ENCODE measurements around the gene LCLAT1.

LCLAT1 gene

DNA sequence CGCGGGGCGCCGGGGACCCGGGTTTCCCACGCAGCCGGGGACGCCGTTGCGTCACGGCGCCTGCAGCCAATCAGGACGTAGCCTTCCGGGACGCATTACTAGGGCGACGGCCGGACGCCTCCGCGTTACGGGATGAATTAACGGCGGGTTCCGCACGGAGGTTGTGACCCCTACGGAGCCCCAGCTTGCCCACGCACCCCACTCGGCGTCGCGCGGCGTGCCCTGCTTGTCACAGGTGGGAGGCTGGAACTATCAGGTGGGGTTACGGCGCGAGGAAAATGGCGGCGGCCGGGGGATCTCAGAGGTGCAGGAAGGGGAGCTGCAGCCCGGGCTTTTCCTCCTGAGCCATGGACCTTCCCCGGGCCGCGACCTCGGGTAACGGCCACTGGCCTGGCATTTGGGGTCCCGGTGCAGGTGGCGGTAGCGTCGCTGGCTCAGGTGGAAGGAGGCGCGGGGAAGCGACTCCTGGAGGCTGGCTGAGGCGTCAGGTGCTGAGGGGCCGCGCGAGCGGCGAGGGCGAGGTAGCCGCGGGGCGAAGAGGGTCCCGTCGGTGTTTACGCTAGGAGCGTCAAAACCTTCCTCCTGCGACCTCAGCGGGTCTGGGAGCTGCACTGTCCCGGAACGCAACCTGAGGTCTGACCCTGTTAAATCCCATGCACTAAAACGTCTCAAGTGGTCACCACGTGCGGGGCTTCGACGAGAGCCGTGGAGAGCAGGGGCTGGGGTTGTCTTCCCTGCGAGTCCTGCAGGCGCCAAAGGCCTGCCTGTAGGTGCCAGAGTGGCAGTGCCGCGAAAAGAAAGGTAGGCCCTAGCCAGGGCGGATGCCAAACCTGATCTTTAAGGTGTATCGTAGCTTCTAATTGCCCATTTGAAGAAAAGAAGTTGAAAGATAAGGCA lies at the start of gene LCLAT1:
Gene LCLAT1, plus strand, starts transcription at position 98 of the 897 bp plus-strand sequence. CDS start 78,345 bp downstream, outside the sequence.
- DNase-seq: peak in 13 of 14 donors; percentile 19 to 78 (median 53)

DNA sequence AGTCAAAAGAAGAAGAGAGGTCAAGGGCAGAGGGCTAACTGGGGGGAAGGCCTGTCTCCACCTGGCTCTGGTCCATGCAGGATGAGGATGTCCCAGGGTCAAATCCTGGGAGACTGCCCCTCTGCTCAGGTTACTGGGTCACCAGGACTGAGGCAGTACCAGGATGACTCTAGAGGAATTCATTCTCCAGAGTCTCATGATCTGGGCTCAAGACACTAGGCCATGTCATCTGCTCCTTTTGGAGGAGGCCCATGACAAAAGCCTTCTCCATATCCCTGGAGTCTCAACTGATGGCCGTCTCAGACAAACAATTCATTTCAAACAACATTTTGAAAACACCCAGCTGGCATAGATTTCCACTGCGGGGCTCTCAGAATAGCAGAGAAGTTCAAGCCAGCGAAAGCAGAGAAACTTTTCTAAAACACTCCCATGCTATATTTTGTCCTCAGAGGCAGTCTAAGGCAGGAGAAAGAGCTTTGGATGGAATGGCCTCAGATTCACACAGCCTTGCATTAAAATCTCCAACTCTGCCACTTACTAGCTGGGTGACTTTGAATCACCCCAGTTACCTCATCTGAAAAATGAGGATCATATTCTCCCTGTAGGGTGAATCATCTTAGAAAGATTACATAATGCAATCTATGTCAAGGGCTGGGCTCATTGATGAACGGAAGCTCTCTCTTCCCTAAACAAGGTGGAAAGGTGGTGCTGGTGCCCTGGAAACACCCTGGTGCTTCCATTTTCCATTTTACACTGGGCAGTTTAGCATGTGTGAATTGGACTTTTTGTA lies 48.8 kb upstream of the LCLAT1 start:
- no peak for DNase-seq

DNA sequence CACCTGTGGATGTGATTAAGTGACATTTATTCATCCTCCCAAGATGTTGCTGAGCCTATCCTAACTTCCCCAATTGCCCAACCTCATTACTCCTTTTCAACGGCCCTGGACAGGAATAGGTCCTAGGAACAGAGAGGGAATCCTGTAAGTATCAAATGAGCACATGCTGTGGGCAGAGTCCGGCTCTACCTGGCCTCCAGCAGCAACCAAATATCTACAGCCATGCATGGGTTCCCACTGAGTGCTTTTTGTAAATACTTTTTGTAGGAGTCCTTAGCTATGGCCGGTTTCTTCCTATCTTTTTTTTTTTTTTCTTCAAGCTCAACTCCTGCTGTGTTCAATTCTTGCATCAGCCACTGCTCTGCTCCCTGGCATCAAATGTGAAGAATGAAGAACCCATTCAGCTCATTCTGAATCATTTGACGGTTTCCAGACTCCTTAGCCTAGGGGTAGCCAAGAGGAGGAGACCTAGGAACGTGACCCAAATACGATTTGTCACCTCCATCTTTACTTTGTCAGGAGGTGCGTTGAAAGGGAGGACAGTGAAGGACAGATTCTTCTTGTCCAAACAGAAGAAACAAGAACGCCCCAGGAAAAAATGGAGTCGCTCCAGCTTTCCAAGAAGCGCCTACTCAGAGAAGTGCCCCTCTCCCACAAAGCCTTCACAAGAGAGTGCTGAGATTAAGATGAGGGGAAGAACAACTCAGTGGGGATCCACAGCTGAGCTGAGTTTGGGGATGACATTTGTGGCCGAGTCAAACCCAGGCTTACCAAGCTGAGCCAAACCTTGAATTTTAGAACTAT lies 46.7 kb upstream of the LCLAT1 start:
- DNase-seq: no peak

DNA sequence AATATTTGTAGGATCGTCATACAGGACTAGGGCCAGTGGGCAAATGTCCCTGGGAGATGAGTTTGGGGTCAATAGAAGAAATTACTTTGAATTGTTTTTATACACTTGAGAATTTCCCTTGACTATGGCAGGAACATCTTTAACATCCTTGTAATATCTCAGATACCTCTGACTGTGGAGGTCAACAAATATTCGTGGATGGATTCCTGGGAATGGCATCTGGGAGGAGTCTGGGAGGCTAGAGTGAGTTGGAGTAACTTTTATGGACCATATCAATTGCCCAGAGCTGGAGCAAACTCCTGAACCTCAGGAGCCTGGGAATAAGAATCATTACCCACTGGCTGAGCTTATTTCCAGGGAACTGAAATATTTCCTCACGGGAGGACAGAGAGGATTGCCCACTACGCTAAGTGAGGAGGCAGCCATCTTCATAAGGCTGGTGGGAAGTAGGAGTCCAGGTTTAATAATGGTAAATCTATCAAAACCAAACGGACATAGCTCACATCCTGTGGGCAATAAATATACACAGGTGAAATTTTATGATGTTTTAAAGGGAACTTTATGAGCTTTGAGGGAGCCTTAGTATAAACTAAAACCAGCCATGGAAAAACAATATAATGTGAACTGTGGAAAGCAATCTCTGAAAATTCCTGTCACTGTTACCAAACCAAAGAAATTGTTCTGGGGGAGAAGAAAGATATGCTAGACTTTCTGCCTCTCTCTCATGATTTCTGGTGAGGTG lies 44.4 kb upstream of the LCLAT1 start:
- DNase-seq: no peak

DNA sequence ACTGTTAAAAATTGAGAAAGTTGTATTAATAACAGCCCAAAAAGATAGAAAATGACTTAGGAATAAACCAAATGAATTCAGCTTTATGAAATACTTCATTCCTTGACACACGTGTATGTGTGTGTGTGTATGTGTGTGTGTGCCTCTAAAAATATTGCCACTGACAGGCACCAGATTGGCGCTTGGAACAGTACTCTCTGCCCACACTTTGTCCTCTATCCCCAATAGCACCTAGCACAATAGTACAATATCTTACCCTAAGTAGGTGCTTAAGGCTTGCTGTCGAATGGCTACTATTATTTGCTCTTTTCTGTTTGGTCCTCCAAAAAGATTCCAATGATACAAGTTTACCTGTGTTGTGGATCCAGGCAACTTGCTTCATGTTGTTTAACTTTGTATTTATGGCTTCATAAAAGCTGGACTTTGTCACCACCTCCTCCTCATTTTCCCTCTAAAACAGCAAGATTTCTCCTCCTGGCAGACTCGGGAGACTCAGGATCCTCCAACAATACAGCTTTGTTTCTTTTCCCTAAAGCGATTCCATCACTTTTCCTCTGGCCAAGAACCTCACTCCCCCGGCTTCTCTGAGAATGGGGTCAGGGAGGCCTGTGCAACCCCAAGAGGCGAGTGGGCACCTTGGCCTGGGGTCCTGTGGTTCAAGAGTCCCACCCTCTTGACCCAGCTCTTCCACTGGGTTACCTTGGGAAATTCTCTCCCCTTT lies 43.3 kb upstream of the LCLAT1 start:
- no peak for DNase-seq

DNA sequence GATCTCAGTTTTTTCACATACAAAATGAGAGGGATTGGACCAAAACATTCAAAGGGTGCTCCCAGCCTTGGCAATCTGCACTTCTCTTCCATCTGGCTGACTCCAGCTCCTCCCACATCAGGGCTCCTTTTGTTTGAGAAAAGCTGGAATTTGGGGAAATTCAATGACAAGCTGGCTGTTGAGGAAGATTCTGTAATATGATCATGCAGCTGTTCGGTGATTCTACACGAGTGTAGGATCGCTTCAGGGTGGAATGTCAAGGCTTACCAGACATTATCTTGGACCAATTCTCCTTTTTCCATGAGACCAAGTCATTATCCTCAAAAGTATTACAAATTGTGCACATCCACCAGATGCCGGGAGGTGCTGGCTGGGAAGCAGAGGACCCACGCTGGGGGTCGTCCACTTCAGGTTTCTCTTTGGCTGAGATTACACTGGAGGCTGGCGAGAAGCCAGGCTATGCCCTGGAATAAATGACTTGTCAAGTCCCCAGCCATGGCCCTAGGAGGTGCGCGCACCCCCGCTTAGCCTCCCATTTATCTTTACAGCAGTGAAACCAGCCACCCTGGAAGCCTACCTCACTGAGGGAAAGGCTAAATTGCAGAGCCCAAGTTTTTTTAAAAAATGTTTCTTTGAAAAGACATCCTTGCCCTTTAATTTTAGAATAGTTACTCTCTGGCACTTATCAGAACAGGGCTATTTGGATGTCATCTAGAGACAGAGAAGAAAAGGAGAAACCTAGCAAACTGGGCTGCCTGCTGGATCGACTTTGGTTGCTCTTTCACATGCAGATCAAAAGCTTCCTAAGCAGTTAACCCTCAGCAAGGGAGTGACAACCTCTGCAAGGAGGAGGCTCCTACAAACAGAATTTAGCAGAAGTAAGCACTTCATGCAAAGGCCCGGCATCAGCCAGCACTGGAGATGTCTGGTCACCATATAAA lies 42.5 kb upstream of the LCLAT1 start:
- no peak for DNase-seq

DNA sequence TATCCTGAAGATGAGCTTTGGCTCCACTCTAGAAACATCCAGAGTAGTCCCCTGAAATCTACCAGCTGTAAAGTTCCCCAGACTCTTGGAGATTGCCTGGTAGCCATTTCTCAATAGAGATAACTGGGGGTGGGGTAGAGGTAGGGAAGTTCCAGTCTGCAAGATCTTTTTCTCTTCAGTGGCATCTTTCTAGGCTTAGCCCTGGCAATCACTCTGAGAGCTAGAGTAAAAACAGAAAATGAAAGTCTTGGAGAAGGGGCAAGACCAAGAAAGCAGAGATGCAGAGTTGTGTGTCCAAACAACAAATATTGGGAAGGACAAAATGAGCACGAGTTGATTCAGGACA lies 41.8 kb upstream of the LCLAT1 start:
- DNase-seq: no peak

DNA sequence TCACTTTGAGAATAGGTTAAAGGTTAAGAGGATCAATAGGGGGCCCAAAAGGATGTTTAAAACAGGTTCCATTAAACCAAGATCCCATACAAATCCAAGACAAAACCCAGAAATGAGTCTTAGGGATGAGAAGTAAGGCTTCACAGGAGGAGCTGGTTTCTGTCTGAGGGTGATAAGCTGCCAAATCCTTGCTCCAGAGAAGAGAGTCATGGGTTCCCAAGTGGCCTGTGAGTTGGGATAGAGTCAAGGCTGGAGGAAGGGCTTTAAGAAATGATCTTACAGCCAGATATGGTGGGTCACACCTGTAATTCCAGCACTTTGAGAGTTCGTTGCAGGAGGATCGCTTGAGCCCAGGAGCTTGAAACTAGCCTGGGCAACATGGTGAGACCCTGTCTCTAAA lies 40.2 kb upstream of the LCLAT1 start:
- DNase-seq: no peak

DNA sequence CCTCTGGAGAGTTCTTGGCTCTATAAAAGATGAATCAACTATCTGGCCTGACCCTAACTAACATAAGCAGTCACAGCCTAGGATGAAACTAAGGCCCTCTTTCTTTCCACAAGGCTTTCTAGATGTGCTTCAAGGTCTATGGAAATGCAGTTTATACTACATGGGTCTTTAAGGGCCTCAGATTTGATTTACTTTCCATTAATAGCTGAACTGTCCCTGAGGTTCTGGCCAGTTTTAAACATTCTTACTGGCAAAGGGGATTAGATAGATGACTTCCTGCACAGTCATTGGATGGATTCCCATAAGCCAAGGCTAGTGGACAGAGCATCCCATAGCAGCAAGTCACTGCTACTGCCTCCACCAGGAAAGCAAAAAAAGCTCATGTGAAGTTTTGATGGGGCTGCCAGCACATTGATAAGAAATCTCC lies 38.1 kb upstream of the LCLAT1 start:
- no peak for DNase-seq

DNA sequence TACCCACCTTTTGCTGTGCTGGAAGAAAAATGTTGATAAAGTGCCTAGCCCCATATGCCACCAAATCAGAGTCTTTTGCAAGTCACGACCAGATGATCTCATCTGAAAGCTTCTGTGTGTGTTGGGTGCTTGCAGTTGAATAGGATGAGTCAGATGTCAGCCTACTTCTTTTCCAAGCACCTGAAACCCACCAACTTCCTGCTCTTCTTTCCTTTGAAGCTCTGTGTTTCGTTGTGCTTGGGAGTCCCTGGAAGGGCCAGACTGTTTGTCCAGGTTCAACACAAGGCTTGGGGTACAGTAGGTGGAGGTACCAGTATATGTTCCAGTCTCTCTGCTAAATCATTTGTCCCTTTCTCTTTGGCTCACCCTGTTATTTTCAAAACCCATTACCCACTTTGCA lies 36.8 kb upstream of the LCLAT1 start:
- DNase-seq: no peak

DNA sequence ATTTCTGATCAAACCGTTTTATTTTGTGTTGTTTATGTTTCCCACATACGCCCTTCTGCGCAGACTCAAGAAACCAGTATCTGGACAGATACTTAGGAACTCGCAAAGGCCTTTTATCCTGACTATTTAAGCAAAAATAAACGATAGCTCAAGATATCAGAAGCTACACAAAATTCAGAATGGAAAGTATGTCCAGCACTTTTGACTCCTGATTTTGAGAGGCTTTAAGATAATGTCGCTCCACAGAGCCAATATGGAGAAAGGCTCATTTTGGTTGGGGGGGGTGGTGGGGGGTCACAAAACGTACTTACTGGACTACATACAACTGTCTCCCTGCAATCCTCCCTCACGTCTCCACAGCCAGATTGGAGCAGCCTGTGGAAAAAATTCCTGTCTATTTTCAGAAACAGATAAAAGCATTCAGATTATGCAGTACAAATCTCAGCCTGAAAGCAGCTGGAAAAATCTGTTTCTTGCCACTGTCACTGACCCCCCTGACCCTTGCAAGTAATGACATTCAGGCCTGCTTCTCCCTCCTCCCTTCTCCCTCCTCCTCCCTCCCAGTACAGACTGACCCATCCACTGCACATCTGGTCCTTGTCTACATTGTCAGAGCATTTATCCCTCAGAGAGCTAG lies 34.9 kb upstream of the LCLAT1 start:
- DNase-seq: no peak

DNA sequence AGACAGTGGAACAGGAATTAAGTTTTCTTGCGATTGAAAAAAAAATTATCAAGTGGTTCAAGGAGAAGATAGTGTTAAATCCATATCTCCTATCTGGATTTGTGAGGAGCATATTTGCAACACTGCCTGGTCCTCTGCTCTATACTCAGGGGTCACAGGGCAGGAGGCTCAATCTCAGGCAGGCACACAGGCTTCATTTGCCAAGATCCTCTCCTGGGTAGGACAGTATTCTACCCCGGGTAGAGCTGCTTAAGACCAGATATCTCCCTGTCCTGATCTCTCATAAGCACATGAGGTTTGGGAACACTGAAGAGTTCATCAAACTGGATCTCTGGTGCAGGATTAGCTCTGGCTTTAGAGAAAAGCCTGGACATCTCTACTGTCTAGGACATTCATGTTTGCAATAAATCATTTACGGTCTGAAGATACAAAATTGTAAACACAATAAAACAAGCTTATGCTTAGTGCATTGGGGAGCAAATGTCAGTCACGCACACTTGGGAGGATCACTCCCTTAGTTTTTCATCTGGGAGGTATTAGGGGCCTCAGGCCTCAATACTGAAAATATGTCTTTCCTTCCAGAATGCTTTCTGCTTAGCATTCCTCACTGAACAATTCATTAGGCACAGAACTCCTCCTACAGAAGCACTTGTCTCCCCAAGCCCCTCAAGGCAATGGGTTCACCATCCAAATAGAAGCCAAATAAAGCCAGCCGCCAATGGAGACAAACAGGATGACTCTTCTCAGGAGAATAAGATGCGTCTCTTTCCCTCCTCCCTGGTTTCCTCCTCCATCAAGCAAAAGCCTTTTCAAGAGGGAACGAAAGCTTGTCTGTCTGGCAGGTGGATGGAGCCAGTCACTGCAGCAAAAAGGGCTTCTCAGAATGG lies 34.1 kb upstream of the LCLAT1 start:
- DNase-seq: no peak

DNA sequence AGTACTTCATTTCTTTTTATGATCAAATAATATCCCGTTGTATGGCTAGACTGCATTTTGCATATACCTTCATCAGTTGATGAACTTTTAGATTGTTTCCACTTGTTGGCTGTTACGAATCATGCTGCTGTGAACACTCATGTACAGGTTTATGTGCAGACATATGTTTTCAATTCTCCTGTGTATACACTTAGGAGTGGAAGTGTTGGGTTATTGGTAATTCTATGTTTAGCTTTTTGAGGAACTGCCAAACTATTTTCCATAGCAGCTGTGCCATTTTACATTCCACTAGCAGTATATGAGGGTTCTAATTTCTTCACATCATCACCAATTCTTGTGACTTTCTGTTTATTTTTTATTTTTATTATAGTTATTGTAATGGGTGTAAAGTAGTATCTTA lies 32.1 kb upstream of the LCLAT1 start:
- DNase-seq: no peak

DNA sequence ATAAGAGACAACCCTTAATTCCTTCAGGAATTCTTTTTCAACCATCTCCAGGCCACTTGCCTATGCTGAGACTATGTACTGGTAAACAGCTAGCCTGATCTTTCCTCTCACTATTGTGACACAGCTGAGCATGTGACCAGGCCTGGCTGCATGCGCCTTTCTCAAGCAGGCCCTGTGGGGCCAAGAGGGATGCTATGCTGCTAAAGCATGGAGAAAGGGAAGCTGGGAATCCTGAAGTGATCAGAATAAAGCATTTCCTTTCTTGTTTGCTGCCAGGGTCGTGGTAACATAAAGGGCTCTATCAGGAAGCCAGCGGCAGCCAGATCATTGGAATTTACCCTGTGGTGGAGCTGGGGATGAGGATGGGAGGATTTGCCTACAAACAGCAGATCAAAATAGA lies 29.8 kb upstream of the LCLAT1 start:
- peak in 2 of 14 donors; percentile 8 to 14 for DNase-seq

DNA sequence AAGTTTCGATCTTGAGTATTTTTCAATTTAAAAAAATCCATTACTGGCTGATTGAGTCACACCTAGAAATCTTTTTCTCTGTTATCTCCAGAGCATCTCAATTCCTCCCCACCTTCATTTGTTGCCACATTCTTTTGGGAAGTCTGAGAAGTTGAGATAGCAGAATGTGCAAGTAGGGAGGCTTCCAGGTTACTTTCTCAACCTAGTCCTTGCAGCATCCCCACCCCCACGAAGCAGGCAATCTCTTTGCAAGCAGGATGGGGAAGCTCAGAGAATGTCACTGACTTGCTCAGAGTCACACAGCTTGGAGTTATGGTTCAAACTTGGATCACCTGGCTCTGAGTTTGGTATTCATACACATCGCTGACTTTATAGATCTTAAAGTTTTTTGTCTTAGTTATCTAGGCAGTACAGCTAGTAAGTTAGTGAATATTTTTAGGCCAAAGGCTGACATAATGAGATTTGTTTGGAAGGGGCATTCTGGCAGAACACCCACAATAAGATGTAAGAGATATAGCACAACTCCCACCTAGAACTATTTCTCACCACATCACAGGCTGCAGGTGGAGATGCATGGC lies 25.9 kb upstream of the LCLAT1 start:
- no peak for DNase-seq

DNA sequence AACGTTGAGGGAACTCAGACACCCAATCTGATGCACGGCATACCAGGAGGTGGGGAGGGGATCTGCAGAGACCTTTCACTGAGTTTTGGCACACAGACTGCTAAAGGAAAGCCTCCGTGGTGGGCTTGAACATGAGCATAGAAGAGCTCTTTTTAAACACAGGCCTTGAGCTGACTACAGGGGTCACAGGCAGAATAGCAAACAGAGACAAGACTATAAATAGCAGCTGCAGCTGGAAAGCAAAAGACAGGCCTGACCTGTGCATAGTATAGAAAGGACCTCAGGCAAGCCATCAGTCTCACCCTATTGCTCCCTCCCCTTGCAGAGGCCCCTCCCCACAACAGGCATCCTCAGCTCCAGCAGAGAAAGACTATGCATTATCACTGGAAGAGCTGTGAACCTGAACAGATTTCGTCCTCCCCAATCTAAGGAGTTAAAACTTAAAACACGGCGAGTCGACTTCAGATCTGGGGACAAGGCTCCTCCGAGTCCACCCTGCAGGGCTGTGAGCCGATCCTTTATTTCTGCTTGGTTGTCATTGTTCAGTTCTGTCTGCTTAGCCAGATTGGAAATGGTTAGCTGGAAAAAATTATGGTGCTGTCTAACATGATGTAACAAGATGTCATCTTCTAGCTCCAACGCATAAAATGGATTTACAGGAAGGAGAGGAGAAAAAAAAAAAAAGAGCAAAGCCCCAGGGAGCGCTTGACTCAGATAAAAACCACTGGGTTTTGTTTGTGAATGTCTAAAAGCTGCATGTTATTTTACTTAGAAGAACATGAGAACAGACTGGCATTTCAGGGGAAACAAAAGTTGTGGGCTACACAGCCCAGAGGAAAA lies 25.2 kb upstream of the LCLAT1 start:
- no peak for DNase-seq

DNA sequence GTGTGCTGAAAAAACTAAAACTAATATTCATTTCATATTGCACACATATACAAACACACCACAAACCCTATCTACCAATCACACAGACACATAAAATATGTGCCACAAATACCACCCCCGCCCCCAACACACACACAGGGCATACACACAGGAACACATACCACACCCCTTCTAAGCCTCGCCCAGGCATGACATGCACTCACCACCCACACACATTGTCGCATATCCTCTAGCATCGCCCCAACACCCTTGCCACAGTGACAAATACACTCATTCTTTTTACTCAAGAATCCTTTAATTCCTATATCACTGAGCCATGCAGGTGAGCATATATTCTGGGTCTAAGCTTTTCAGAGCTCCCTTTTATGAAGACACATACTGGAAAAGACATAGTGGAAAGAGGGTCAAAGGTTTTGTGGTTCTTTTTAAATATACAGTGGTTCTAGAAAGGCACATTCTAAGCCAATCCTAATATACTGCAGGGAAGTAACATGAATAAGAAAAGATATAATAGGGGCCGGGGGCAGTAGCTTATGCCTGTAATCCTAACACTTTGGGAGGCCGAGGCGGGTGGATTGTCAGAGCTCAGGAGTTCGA lies 24.5 kb upstream of the LCLAT1 start:
- no peak for DNase-seq
